ENCODE results near the gene HRH1.
"Not testable (repeated sequence)": the region's sequence is repeated elsewhere in the genome, so short reads cannot be mapped to it uniquely, and the experiment has no call there.

HRH1 gene

GRCh38 chr3:11204697-11205348, 50.5 kb downstream of the HRH1 start:
- no peak for DNase-seq (ENCODE audit: low read depth in 2 of 2)

GRCh38 chr3:11205881-11206280, 51.6 kb downstream of the HRH1 start:
- not testable (repeated sequence) for DNase-seq (ENCODE audit: low read depth in 2 of 2)

GRCh38 chr3:11206316-11206715, 52.0 kb downstream of the HRH1 start:
- DNase-seq (ENCODE audit: low read depth in 2 of 2) = no peak

- no peak for DNase-seq (ENCODE audit: low read depth in 2 of 2)
Observed at GRCh38 chr3:11206953-11207352, 52.7 kb downstream of the HRH1 start.

- DNase-seq (ENCODE audit: low read depth in 2 of 2) = no peak
Observed at GRCh38 chr3:11211531-11212298, 57.4 kb downstream of the HRH1 start.

- DNase-seq (ENCODE audit: low read depth in 2 of 2) = no peak
Observed at GRCh38 chr3:11212299-11212608, 58.0 kb downstream of the HRH1 start.

GRCh38 chr3:11212784-11213183, 58.5 kb downstream of the HRH1 start:
- no peak for DNase-seq (ENCODE audit: low read depth in 2 of 2)

GRCh38 chr3:11213810-11214450, 59.6 kb downstream of the HRH1 start:
- DNase-seq (ENCODE audit: low read depth in 2 of 2) = no peak

- DNase-seq (ENCODE audit: low read depth in 2 of 2) = no peak
Observed at GRCh38 chr3:11214451-11214978, 60.2 kb downstream of the HRH1 start.

- DNase-seq (ENCODE audit: low read depth in 2 of 2) = not testable (repeated sequence)
Observed at GRCh38 chr3:11217370-11217769, 63.1 kb downstream of the HRH1 start.

- DNase-seq (ENCODE audit: low read depth in 2 of 2) = no peak
Observed at GRCh38 chr3:11220230-11220629, 65.9 kb downstream of the HRH1 start.

- no peak for DNase-seq (ENCODE audit: low read depth in 2 of 2)
Observed at GRCh38 chr3:11221818-11222415, 67.6 kb downstream of the HRH1 start.

- no peak for DNase-seq (ENCODE audit: low read depth in 2 of 2)
Observed at GRCh38 chr3:11224010-11224409, 69.7 kb downstream of the HRH1 start.

- no peak for DNase-seq (ENCODE audit: low read depth in 2 of 2)
Observed at GRCh38 chr3:11224870-11225229, 70.6 kb downstream of the HRH1 start.

GRCh38 chr3:11226042-11226370, 71.7 kb downstream of the HRH1 start:
- DNase-seq (ENCODE audit: low read depth in 2 of 2) = no peak

GRCh38 chr3:11228041-11228440, 73.7 kb downstream of the HRH1 start:
- no peak for DNase-seq (ENCODE audit: low read depth in 2 of 2)

GRCh38 chr3:11230125-11230524, 75.8 kb downstream of the HRH1 start:
- DNase-seq (ENCODE audit: low read depth in 2 of 2) = no peak

GRCh38 chr3:11230832-11231231, 76.5 kb downstream of the HRH1 start:
- no peak for DNase-seq (ENCODE audit: low read depth in 2 of 2)

- DNase-seq (ENCODE audit: low read depth in 2 of 2) = no peak
Observed at GRCh38 chr3:11235385-11235784, 81.1 kb downstream of the HRH1 start.

- peak; percentile 68 to 81 for DNase-seq (ENCODE audit: low read depth in 2 of 2)
Observed at GRCh38 chr3:11236588-11237461, 82.5 kb downstream of the HRH1 start.

- DNase-seq (ENCODE audit: low read depth in 2 of 2) = no peak
Observed at GRCh38 chr3:11238060-11238459, 83.8 kb downstream of the HRH1 start.

- no peak for DNase-seq (ENCODE audit: low read depth in 2 of 2)
Observed at GRCh38 chr3:11238880-11239279, 84.6 kb downstream of the HRH1 start.
